Measurements from ENCODE around the gene OXT. TPM values are rescaled to one million over a fixed set of nuclear protein-coding genes. Genes with fewer than 3 reads are reported as not detected.

The OXT gene
- total and polyA plus RNA-seq, 9 donors = 0.61 to 0.86 TPM; not detected in 7

GRCh38 chr20:3043322-3043721 lies 28.1 kb upstream of the OXT start, which contains the start of gene GNRH2:
TSS of gene GNRH2 (plus strand) at chr20:3043622. CDS start at chr20:3044415, 793 bp downstream.
- no peak for DNase-seq
- Histone ChIP-seq H3K27ac (peak within 1 kb of the TSS; percentile 32 to 95), H3K27me3 (no peaks in the 10 kb centered on the region), H3K4me3 (no peak within 1 kb of the TSS), H3K9me3 (no peaks in the 10 kb centered on the region), H3K4me1 (ENCODE audit: insufficient read depth) (peaks cover 19% of the 10 kb centered on the region), H3K36me3 (no peaks in the 10 kb centered on the region)
- intact Hi-C loops (cut with DNase I) = no loop called here
- WGBS, 3 donors = 68 to 78% (median 78%) methylated on average over 3 of the region's 3 CpGs
- TF ChIP-seq CTCF (IDR thresholded peaks at IDR 0.05) (no peak), EP300 (IDR thresholded peaks at IDR 0.05) (no peak), POLR2A (IDR thresholded peaks at IDR 0.05) (no peak)

- no peaks in the 10 kb centered on the region for H3K27me3 ChIP-seq
- H3K9me3 ChIP-seq = no peaks in the 10 kb centered on the region
- TF ChIP-seq EP300 (IDR thresholded peaks at IDR 0.05) = no peak
- no peak for TF ChIP-seq CTCF (IDR thresholded peaks at IDR 0.05)
- TF ChIP-seq POLR2A (IDR thresholded peaks at IDR 0.05) = no peak
- peak in 4 of 5 donors; percentile 25 to 47 (median 42) for DNase-seq
- peak overlapping the region; percentile 26 to 95 for H3K27ac ChIP-seq
- H3K4me1 ChIP-seq (ENCODE audit: insufficient read depth) = peaks cover 19% of the 10 kb centered on the region
- 91 to 98% (median 97%) methylated on average over 6 to 8 of the region's 8 CpGs for WGBS, 3 donors
- H3K36me3 ChIP-seq = no peaks in the 10 kb centered on the region
- intact Hi-C loops (cut with DNase I) = no loop called here
- no peak overlapping the region for H3K4me3 ChIP-seq
Observed at GRCh38 chr20:3044336-3044965, 27.0 kb upstream of the OXT start.

GRCh38 chr20:3045042-3045815 lies 26.2 kb upstream of the OXT start:
- Histone ChIP-seq H3K27me3 (no peaks in the 10 kb centered on the region), H3K4me1 (ENCODE audit: insufficient read depth) (peaks cover 19% of the 10 kb centered on the region), H3K36me3 (no peaks in the 10 kb centered on the region), H3K4me3 (peak overlapping the region; percentile 79), H3K27ac (peak overlapping the region; percentile 84 to 95), H3K9me3 (no peaks in the 10 kb centered on the region)
- intact Hi-C loops (cut with DNase I) = loop anchor here in 1 of 4 donors (5.0 kb wide), 1 partner anchor 167 kb away; no protein-coding TSS in a partner anchor
- 3 to 6% (median 3%) methylated on average over 15 to 24 of the region's 24 CpGs for WGBS, 3 donors
- TF ChIP-seq POLR2A (IDR thresholded peaks at IDR 0.05) (no peak), CTCF (IDR thresholded peaks at IDR 0.05) (no peak), EP300 (IDR thresholded peaks at IDR 0.05) (no peak)
- no peak for DNase-seq

DNA sequence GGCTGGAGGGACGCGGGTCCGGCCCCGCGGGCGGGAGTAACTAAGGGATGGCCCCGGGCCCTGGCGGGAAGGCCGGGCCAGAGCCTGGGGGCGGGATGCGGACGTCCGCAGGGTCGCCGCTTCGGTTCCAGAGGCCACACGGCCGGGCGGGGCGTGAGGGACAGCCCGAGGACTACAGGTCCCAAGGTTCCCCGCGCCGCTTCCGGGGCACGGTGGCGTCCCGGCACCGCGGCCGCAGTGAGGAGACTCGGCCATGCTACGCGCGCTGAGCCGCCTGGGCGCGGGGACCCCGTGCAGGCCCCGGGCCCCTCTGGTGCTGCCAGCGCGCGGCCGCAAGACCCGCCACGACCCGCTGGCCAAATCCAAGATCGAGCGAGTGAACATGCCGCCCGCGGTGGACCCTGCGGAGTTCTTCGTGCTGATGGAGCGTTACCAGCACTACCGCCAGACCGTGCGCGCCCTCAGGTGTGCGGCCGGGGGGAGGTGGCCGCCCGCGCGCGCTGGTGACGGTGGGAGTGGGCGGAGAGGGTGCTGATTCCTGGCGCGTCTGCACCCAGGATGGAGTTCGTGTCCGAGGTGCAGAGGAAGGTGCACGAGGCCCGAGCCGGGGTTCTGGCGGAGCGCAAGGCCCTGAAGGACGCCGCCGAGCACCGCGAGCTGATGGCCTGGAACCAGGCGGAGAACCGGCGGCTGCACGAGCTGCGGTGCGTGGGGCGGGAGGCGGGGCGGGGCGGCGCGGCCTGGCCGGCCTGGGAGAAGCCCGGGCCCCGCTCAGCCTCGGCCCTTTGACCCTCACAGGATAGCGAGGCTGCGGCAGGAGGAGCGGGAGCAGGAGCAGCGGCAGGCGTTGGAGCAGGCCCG lies 25.4 kb upstream of the OXT start, which contains the start of gene MRPS26:
Gene MRPS26 (plus strand): TSS at position 237 of the 861 bp plus-strand sequence. CDS start 17 bp downstream, at position 254.
- Histone ChIP-seq H3K4me1 (ENCODE audit: insufficient read depth) (peaks cover 19% of the 10 kb centered on the region), H3K4me3 (peak within 1 kb of the TSS; percentile 79), H3K27me3 (no peaks in the 10 kb centered on the region), H3K9me3 (no peaks in the 10 kb centered on the region), H3K36me3 (no peaks in the 10 kb centered on the region), H3K27ac (peak within 1 kb of the TSS; percentile 84 to 95)
- DNase-seq = peak; percentile 85 to 91 (median 89)
- TF ChIP-seq CTCF (IDR thresholded peaks at IDR 0.05) (no peak), POLR2A (IDR thresholded peaks at IDR 0.05) (peak; percentile 68)
- intact Hi-C loops (cut with DNase I) = loop anchor here in 1 of 4 donors (5.0 kb wide), 1 partner anchor 166 kb away; no protein-coding TSS in a partner anchor
- 0% methylated on average over 60 to 104 of the region's 104 CpGs for WGBS, 3 donors
